ENCODE measurements around the gene NTMT2.

GRCh38 chr1:170140371-170140770 is 5.4 kb upstream of the NTMT2 start:
- no peak for TF ChIP-seq CTCF (conservative IDR thresholded peaks at IDR 0.05)
- no peak for TF ChIP-seq ZFX (IDR thresholded peaks at IDR 0.05)
